ENCODE results near the gene AGRP. TPM values are rescaled to one million over a fixed set of nuclear protein-coding genes. Genes with fewer than 3 reads are reported as not detected.
"Not testable (repeated sequence)": the region's sequence is repeated elsewhere in the genome, so short reads cannot be mapped to it uniquely, and the experiment has no call there.

Gene AGRP
- total RNA-seq, 1 donor from 2014 or later = not detected

DNA sequence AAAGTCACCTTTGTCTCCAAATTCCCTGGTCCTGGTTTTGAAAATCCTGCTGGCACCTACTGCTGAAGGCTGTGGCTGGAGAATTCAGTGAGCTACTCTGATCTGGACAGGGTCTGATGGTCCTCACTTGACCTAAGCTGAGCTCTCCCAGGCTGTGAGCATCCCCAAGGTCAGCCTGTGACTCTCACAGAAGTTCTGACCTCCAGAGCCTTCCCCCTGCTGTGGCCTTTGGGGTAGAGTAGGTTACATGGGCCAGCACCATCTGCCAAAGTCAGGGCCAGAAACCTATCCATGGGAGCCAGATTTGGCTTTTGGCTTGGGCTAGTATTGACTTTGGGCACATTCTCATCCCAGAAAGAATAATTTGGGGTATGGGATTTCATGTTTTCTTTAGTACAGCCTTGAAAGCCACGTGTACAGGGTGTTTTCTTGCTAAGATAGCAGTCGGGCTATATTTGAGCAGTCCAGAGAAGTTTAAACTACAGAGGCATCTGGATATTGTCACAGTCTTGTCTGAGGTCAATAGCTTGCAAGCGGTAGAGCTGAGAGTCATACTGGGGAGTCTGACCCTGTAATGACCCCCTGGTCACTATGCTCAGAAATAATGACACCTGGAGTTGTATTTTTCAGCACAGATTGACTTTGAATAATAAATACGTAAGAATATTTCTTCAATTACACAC, 6.2 kb upstream of the AGRP start:
- intact Hi-C loops (cut with micrococcal nuclease) = no loop called here
- H3K4me1 ChIP-seq = peaks cover 44% of the 10 kb centered on the region
- TF ChIP-seq, protein P1, sequence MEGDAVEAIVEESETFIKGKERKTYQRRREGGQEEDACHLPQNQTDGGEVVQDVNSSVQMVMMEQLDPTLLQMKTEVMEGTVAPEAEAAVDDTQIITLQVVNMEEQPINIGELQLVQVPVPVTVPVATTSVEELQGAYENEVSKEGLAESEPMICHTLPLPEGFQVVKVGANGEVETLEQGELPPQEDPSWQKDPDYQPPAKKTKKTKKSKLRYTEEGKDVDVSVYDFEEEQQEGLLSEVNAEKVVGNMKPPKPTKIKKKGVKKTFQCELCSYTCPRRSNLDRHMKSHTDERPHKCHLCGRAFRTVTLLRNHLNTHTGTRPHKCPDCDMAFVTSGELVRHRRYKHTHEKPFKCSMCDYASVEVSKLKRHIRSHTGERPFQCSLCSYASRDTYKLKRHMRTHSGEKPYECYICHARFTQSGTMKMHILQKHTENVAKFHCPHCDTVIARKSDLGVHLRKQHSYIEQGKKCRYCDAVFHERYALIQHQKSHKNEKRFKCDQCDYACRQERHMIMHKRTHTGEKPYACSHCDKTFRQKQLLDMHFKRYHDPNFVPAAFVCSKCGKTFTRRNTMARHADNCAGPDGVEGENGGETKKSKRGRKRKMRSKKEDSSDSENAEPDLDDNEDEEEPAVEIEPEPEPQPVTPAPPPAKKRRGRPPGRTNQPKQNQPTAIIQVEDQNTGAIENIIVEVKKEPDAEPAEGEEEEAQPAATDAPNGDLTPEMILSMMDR (IDR thresholded peaks at IDR 0.05; ENCODE audit: borderline replicate concordance) = no peak
- no peaks in the 10 kb centered on the region for H3K27me3 ChIP-seq (ENCODE audit: low read depth)
- peak overlapping the region; percentile 64 for H3K27ac ChIP-seq (replicated peaks)
- H3K9me3 ChIP-seq (replicated peaks) = no peaks in the 10 kb centered on the region
- no peak overlapping the region for H3K4me3 ChIP-seq
- H3K36me3 ChIP-seq = peaks cover 9% of the 10 kb centered on the region
- no peak for DNase-seq

DNA sequence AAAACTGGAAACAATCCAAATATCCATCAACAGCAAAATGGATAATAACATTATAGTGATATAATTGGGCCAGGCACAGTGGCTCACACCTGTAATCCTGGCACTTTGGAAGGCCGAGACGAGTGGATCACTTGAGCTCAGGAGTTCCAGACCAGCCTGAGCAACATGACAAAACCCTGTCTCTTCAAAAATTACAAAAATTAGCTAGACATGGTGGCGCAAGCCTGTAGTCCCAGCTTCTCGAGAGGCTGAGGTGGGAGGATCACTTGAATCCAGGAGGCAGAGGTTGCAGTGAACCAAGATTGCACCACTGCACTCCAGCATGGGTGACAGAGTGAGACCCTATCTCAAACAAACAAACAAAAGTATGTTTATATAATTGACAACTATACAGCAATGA, 4.2 kb upstream of the AGRP start:
- H3K4me3 ChIP-seq; DNase-seq; H3K27me3 ChIP-seq (ENCODE audit: low read depth); H3K27ac ChIP-seq (replicated peaks); H3K9me3 ChIP-seq (replicated peaks); intact Hi-C loops (cut with micrococcal nuclease): not testable (repeated sequence)
- Histone ChIP-seq H3K4me1 (peaks cover 49% of the 10 kb centered on the region), H3K36me3 (peaks cover 18% of the 10 kb centered on the region)

DNA sequence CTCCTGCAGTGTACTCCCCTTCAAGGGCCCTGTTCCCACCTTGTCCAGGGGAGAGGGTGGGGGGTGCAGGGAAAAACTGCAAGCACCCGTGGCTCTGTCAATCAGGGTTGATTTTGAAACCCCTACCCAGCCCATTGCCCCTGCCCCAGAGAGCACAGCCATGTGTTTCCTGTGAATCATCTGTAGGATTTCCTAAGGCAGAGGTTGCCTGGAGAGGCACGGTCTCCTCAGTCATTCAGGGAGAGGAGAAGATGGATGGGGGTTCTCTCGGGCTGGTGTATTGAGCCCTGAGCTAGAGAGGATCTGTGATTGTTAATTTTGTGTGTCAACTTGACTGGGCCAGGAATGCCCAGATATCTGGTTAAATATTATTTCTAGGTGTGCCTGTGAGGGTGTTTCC, 3.5 kb upstream of the AGRP start:
- H3K36me3 ChIP-seq = peaks cover 18% of the 10 kb centered on the region
- H3K9me3 ChIP-seq (replicated peaks) = no peaks in the 10 kb centered on the region
- TF ChIP-seq, protein P1 (IDR thresholded peaks at IDR 0.05; ENCODE audit: borderline replicate concordance) = no peak
- no peak overlapping the region for H3K4me3 ChIP-seq
- no peak overlapping the region for H3K27ac ChIP-seq (replicated peaks)
- DNase-seq = no peak
- H3K4me1 ChIP-seq = peaks cover 49% of the 10 kb centered on the region
- no peaks in the 10 kb centered on the region for H3K27me3 ChIP-seq (ENCODE audit: low read depth)
- intact Hi-C loops (cut with micrococcal nuclease) = no loop called here

DNA sequence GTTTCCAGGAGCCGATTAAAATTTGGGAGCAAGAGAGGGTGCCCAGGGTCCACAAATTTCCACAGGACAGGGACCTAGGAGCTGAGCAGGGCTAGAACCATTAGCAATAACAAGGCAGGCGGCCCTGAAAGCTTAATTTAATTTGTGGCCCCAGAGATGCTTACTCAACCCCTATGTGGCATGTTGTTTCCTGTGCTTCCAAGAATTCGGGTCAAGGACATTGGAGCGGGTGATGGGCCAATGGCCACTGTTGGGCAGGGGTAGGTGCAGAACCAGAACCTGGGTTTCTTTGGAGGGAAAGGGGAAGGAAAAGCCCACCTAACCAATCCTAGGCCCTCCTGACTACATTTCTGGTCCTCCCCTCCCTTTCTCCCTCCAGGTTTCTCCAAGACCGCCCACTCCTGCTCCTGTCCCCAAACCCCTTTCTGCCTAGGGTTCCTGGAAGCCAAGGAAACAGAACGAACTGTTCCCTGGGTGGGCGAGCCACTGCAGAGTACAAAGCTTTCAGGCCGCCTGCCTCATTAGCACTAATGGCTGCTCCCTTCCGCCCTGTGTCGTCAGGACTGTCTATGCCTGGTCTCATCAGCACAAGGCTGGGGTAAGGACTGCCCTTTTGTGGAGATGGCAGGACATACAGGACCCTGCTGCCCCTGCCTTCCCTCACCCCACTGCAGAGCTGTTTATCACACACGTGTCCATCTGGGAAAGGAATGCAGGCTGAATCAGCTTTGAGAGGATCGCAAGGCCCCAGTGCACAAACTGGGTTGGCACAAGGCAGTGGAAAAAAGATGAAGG, 581 bp upstream of the AGRP start:
- TF ChIP-seq, protein P1 (IDR thresholded peaks at IDR 0.05; ENCODE audit: borderline replicate concordance) = no peak
- intact Hi-C loops (cut with micrococcal nuclease) = no loop called here
- H3K4me1 ChIP-seq = peaks cover 55% of the 10 kb centered on the region
- peaks cover 18% of the 10 kb centered on the region for H3K36me3 ChIP-seq
- no peak for DNase-seq
- no peak overlapping the region for H3K27ac ChIP-seq (replicated peaks)
- H3K27me3 ChIP-seq (ENCODE audit: low read depth) = no peaks in the 10 kb centered on the region
- no peaks in the 10 kb centered on the region for H3K9me3 ChIP-seq (replicated peaks)
- H3K4me3 ChIP-seq = no peak overlapping the region

DNA sequence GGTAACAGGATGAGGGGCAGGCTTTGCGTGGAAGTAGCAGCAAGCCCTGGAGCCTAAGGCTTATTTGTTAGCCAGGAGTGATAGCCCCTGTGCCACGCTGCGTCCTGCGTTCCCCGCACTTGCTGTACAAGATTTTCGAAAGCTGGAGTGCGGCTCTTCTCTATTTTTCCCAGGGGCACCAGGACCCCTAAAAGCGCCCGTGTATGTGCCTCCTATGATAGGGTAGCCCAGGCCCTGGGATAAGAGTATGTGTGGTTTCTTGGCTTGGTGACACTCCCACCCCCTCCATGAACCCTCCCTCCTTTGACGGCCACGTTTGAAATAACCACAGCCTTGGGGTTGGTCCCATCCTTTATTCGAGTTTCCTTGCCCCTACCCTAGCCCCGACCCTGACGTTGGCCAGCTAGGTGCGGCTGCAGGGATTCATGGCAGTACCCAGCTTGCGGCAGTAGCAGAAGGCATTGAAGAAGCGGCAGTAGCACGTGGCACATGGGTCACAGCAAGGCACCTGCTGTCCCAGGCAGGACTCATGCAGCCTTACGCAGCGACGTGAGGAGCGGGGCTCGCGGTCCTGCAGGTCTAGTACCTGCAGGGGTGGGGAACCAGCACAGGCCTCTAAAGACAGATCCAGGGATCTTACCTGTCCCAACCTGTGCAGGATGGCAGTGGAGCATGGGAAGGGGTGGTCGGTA, 968 bp downstream of the AGRP start:
- H3K27ac ChIP-seq (replicated peaks) = peak overlapping the region; percentile 95
- peaks cover 63% of the 10 kb centered on the region for H3K4me1 ChIP-seq
- H3K9me3 ChIP-seq (replicated peaks) = no peaks in the 10 kb centered on the region
- intact Hi-C loops (cut with micrococcal nuclease) = no loop called here
- no peak for DNase-seq
- TF ChIP-seq, protein P1 (IDR thresholded peaks at IDR 0.05; ENCODE audit: borderline replicate concordance) = no peak
- no peaks in the 10 kb centered on the region for H3K27me3 ChIP-seq (ENCODE audit: low read depth)
- H3K36me3 ChIP-seq = peaks cover 18% of the 10 kb centered on the region
- peak overlapping the region; percentile 96 for H3K4me3 ChIP-seq

Measured in left ventricle myocardium inferior (tissue), 1 donor.